Measurements from ENCODE around the gene EFCAB6.

EFCAB6 gene

DNA sequence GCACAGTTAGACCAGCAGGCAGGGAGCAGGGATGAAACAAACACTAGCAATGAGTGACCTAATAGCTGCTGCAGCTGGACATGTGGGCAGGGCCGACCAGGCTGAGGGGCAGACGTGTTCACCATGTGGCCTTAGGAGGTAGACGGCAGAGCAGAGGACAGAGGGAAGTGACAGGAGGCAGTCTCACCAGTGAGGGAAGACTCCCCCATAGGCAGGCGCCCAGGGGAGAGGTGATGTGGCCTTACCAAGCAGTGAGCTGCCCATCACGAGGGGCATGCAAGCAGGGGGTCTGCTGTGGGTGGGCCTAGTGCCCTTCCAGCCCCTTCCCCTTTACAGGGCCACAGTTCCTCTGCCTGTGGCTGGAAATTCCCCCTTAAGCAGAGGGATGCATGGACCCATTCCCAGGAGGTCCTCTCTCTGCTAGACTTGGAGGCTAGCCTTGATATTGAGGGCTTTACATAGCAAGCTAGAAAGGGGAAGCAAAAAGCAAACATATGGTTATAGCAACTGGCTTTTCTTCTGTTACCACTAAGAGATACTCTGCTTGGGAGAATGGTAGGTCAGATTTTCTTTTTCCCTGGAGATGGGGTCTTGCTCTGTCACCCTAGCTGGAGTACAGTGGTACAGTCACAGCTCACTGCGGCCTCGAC lies 332.7 kb downstream of the EFCAB6 start:
- TF ChIP-seq, protein P1, sequence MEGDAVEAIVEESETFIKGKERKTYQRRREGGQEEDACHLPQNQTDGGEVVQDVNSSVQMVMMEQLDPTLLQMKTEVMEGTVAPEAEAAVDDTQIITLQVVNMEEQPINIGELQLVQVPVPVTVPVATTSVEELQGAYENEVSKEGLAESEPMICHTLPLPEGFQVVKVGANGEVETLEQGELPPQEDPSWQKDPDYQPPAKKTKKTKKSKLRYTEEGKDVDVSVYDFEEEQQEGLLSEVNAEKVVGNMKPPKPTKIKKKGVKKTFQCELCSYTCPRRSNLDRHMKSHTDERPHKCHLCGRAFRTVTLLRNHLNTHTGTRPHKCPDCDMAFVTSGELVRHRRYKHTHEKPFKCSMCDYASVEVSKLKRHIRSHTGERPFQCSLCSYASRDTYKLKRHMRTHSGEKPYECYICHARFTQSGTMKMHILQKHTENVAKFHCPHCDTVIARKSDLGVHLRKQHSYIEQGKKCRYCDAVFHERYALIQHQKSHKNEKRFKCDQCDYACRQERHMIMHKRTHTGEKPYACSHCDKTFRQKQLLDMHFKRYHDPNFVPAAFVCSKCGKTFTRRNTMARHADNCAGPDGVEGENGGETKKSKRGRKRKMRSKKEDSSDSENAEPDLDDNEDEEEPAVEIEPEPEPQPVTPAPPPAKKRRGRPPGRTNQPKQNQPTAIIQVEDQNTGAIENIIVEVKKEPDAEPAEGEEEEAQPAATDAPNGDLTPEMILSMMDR (IDR thresholded peaks at IDR 0.05; ENCODE audit: insufficient read depth, low read length, poor library complexity, severe bottlenecking): no peak
- Histone ChIP-seq H3K36me3 (ENCODE audit: control insufficient read depth, insufficient read depth, low read length) (no peaks in the 10 kb centered on the region), H3K4me3 (replicated peaks; ENCODE audit: low read depth, low read length) (no peak overlapping the region), H3K27me3 (replicated peaks; ENCODE audit: control insufficient read depth, insufficient read depth, low read length) (no peaks in the 10 kb centered on the region; the same call in 1 of the 2 replicates)
- DNase-seq (ENCODE audit: extremely low read depth, insufficient read length): no peak

All from GM06990 (cell line).